ENCODE measurements around the gene XIRP1. TPM values are rescaled to one million over a fixed set of nuclear protein-coding genes. Genes with fewer than 3 reads are reported as not detected.

Gene XIRP1
- total and polyA plus RNA-seq, 2 donors from 2014 or later: 0.09 TPM; not detected in 1

DNA sequence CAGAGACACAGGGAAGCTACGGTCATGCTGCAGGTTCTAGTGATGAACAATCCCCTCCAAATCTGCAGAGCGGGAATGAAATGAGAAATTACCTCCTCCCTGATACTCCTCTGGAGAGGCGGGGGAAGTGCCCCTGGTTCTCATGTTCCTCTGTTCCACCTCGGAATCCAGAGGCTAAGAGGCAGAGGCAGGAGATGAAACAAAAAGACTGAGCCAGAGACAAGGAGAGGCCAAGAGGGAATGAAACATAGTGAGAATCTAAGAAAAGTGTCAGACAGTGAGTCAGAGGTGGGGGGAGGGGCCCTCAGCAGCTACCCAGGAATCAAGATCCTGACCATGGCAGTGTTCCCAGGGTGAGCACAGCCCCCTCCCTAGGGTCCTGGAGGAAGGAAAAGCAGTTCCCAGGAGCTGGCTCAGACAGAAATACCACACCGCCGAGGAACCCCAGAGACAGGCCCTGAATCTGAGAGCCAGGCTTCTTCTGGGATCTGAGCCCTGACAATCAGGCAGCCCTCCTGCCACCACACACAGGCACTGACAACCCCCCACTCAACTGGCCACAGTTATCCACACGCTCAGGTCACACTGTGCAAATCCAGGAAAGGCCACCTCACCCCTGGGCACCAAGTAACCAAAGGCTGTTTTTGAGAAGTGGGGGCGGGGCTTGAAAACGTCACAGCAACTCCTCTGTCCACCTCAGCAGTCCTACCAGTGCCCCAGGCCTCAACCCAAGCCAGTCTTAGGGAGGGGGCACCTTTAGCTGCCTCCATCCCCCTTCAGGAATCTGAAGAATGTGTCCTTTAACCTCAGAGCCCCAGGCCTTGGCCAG, 41.4 kb downstream of the XIRP1 start:
- peaks cover 23 to 63% (median 61%) of the 10 kb centered on the region in 3 donors for H3K4me1 ChIP-seq (ENCODE audit: control insufficient read depth in 2 of 3, insufficient read depth in 2 of 3, low read depth in 1 of 3, low read length in 3 of 3)
- no peaks in the 10 kb centered on the region for H3K27me3 ChIP-seq (ENCODE audit: control insufficient read depth, insufficient read depth, low read length)
- TF ChIP-seq, protein P1, sequence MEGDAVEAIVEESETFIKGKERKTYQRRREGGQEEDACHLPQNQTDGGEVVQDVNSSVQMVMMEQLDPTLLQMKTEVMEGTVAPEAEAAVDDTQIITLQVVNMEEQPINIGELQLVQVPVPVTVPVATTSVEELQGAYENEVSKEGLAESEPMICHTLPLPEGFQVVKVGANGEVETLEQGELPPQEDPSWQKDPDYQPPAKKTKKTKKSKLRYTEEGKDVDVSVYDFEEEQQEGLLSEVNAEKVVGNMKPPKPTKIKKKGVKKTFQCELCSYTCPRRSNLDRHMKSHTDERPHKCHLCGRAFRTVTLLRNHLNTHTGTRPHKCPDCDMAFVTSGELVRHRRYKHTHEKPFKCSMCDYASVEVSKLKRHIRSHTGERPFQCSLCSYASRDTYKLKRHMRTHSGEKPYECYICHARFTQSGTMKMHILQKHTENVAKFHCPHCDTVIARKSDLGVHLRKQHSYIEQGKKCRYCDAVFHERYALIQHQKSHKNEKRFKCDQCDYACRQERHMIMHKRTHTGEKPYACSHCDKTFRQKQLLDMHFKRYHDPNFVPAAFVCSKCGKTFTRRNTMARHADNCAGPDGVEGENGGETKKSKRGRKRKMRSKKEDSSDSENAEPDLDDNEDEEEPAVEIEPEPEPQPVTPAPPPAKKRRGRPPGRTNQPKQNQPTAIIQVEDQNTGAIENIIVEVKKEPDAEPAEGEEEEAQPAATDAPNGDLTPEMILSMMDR (IDR thresholded peaks at IDR 0.05; ENCODE audit: borderline replicate concordance, extremely low read depth, insufficient read depth): peak; percentile 10
- H3K36me3 ChIP-seq (ENCODE audit: control insufficient read depth in 2 of 3, insufficient read depth in 3 of 3, low read length in 3 of 3): peaks cover 0 to 6% (median under 1%) of the 10 kb centered on the region in 3 donors
- H3K9ac ChIP-seq (ENCODE audit: low read length in 3 of 3): peak overlapping the region in 2 of 3 donors; percentile 64 to 100
- DNase-seq (peak; percentile 74 to 96 (median 88)), FAIRE-seq (no peak)
- intact Hi-C loops (cut with DNase I): no loop called here
- peak overlapping the region; percentile 30 to 98 (median 91) for H3K4me3 ChIP-seq (ENCODE audit: low read length in 3 of 3)
- H3K27ac ChIP-seq (ENCODE audit: low read depth in 2 of 2, low read length in 2 of 2): peak overlapping the region; percentile 88 to 99
- no peaks in the 10 kb centered on the region for H3K9me3 ChIP-seq (ENCODE audit: control insufficient read depth in 2 of 3, insufficient read depth in 1 of 3, low read length in 3 of 3)

DNA sequence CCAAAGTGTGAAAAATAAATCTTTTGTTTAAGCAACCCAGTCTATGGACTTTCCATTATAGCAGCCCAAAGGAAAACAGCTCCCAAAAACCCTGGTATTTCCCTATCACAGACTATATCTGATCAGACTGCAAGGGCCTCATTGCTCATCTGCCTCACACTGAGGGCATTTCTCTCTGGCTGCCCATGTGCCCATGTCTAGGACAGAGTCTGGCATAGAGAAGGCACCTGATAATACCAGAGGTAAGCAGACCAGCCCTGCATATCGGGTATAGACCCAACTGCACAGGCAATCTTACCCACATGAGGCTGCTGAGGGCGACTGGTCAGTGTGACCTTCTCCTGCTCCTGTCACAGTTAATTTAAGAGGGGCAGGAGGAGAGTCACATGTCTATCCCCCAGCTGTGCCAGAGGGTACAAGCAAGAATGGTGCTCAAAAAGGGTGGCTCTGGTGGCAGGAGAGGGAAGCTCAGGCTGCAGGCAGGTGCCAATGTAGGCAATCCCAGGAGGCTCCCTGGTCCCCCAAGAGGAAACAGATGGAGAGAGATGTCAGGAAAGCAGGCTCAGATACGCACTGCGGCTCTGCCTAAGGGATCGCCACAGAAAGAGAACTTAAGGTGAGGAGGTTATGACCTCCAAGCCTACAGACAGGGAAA, 42.1 kb downstream of the XIRP1 start:
- Histone ChIP-seq H3K27ac (ENCODE audit: low read depth in 2 of 2, low read length in 2 of 2) (peak overlapping the region; percentile 88 to 99), H3K27me3 (ENCODE audit: control insufficient read depth, insufficient read depth, low read length) (no peaks in the 10 kb centered on the region), H3K36me3 (ENCODE audit: control insufficient read depth in 2 of 3, insufficient read depth in 3 of 3, low read length in 3 of 3) (peaks cover 0 to 14% (median 8%) of the 10 kb centered on the region in 3 donors), H3K9ac (ENCODE audit: low read length in 3 of 3) (peak overlapping the region in 2 of 3 donors; percentile 64 to 100), H3K4me3 (ENCODE audit: low read length in 3 of 3) (peak overlapping the region in 2 of 3 donors; percentile 91 to 98), H3K9me3 (ENCODE audit: control insufficient read depth in 2 of 3, insufficient read depth in 1 of 3, low read length in 3 of 3) (no peaks in the 10 kb centered on the region), H3K4me1 (ENCODE audit: control insufficient read depth in 2 of 3, insufficient read depth in 2 of 3, low read depth in 1 of 3, low read length in 3 of 3) (peaks cover 23 to 67% (median 63%) of the 10 kb centered on the region in 3 donors)
- DNase-seq: peak in 3 of 5 donors; percentile 27 to 56 (median 41)
- no peak for FAIRE-seq
- intact Hi-C loops (cut with DNase I): no loop called here
- TF ChIP-seq, protein P1 (IDR thresholded peaks at IDR 0.05; ENCODE audit: borderline replicate concordance, extremely low read depth, insufficient read depth): no peak

DNA sequence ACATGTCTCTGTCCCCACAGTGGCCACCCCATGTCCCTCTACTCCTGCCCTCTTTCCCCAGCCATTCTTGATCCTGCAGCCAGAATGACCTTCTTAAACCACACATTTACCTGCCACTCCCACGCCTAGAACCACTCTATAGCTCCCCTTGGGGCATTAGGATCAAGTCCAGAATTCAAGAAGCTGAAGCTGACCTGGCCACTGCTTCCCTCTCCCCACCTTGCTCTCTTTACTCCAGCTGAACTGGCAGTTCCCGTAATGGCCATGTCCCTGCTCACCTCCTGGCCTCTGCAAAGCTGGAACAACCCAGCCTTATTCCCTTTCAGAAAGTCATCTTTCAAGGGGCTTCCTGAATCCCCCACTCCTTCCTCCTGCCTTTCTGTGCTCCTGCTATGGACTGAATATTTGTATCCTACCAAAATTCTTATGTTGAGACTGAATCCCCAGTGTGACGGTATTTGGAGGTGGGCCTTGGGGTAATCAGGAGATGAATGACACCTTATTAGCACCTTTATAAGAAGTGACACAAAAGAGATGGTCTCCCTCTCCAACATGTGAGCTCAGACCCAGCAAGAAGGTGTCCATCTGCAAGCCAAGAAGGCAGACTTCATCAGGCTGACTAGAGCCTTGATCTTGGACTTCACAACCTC, 42.8 kb downstream of the XIRP1 start:
- peaks cover 0 to 20% (median 12%) of the 10 kb centered on the region in 3 donors for H3K36me3 ChIP-seq (ENCODE audit: control insufficient read depth in 2 of 3, insufficient read depth in 3 of 3, low read length in 3 of 3)
- H3K27ac ChIP-seq (ENCODE audit: low read depth in 2 of 2, low read length in 2 of 2): peak overlapping the region; percentile 88 to 99
- peaks cover 23 to 64% (median 60%) of the 10 kb centered on the region in 3 donors for H3K4me1 ChIP-seq (ENCODE audit: control insufficient read depth in 2 of 3, insufficient read depth in 2 of 3, low read depth in 1 of 3, low read length in 3 of 3)
- no peaks in the 10 kb centered on the region for H3K9me3 ChIP-seq (ENCODE audit: control insufficient read depth in 2 of 3, insufficient read depth in 1 of 3, low read length in 3 of 3)
- peak overlapping the region in 1 of 3 donors; percentile 100 for H3K9ac ChIP-seq (ENCODE audit: low read length in 3 of 3)
- H3K27me3 ChIP-seq (ENCODE audit: control insufficient read depth, insufficient read depth, low read length): no peaks in the 10 kb centered on the region
- DNase-seq (peak in 1 of 5 donors; percentile 7), FAIRE-seq (no peak)
- H3K4me3 ChIP-seq (ENCODE audit: low read length in 3 of 3): peak overlapping the region in 2 of 3 donors; percentile 91 to 98
- intact Hi-C loops (cut with DNase I): no loop called here
- TF ChIP-seq, protein P1 (IDR thresholded peaks at IDR 0.05; ENCODE audit: borderline replicate concordance, extremely low read depth, insufficient read depth): no peak

All from kidney (tissue), 14 donors.